SU-DHL-6 (cell line): ENCODE results near the gene RTN4R.

Source experiments
- H2AFZ ChIP-seq: fragments of 200-600 bp; sonication (generic); 2 replicates; pipeline ENCODE4 v1.6.1; 2014; ENCODE audit warnings: low read depth, mild to moderate bottlenecking, moderate library complexity, mixed read lengths, antibody characterized with exemption, low read length; ENCODE audit not compliant: severe bottlenecking
- H3F3A ChIP-seq: fragments of 200-600 bp; shearing (Covaris generic); 2 replicates; pipeline ENCODE4 v1.6.0; 2016; ENCODE audit warnings: antibody characterized with exemption, mild to moderate bottlenecking; ENCODE audit not compliant: insufficient read depth
- H3K27ac ChIP-seq: fragments of 200-600 bp; sonication (generic); 2 replicates; pipeline ENCODE4 v1.5.1; 2016; ENCODE audit warnings: low read depth, mild to moderate bottlenecking, low read length, moderate library complexity, mixed read lengths
- H3K27me3 ChIP-seq: fragments of 200-600 bp; sonication (generic), shearing (Covaris generic); 2 replicates; pipeline ENCODE4 v1.6.0; 2014; ENCODE audit warnings: mild to moderate bottlenecking, low read length
- H3K36me3 ChIP-seq: fragments of 200-600 bp; sonication (generic); 2 replicates; pipeline ENCODE4 v1.6.1; 2014; ENCODE audit warnings: mild to moderate bottlenecking, low read length, mixed read lengths
- H3K4me2 ChIP-seq: fragments of 300-600, 200-600 bp; shearing (Covaris generic), sonication (generic); 2 replicates; pipeline ENCODE4 v1.6.0; 2014; ENCODE audit warnings: low read length, low read depth, mild to moderate bottlenecking; ENCODE audit not compliant: poor library complexity, severe bottlenecking
- H3K4me3 ChIP-seq: fragments of 200-600 bp; sonication (generic); 2 replicates; pipeline ENCODE4 v1.5.1; 2014; ENCODE audit warnings: antibody characterized with exemption, low read length, mild to moderate bottlenecking, mixed read lengths; ENCODE audit not compliant: insufficient read depth, poor library complexity, severe bottlenecking
- H3K79me2 ChIP-seq: fragments of 200-600 bp; sonication (generic); 2 replicates; pipeline ENCODE4 v1.6.1; 2014; ENCODE audit warnings: mild to moderate bottlenecking, low read length, moderate library complexity; ENCODE audit not compliant: insufficient read depth
- H3K9ac ChIP-seq: fragments of 200-600 bp; sonication (generic); 2 replicates; pipeline ENCODE4 v1.7.0; 2014; ENCODE audit warnings: mild to moderate bottlenecking, low read length
- H3K9me2 ChIP-seq: fragments of 200-600 bp; sonication (generic); replicated peaks from 2 replicates; pipeline ENCODE4 v1.6.1; 2014; ENCODE audit warnings: low read length; ENCODE audit not compliant: insufficient read depth
- H3K9me3 ChIP-seq: fragments of 200-600 bp; sonication (generic); 2 replicates; pipeline ENCODE4 v1.6.1; 2014; ENCODE audit warnings: low read length, mixed read lengths; ENCODE audit not compliant: insufficient read depth
- H4K20me1 ChIP-seq: fragments of 200-600 bp; sonication (generic); 2 replicates; pipeline ENCODE4 v1.6.1; 2014; ENCODE audit warnings: low read depth, mild to moderate bottlenecking, antibody characterized with exemption, low read length, moderate library complexity, mixed read lengths
- CTCF ChIP-seq: fragments of 200-600 bp; sonication (generic); IDR thresholded peaks from one replicate; pipeline ENCODE4 v1.5.1; 2017; ENCODE audit warnings: antibody characterized with exemption, mild to moderate bottlenecking, low read length, moderate library complexity; ENCODE audit not compliant: insufficient read depth, poor library complexity, severe bottlenecking
- EZH2phosphoT487 ChIP-seq: fragments of 200-600 bp; sonication (generic), shearing (Covaris generic); conservative IDR thresholded peaks from 2 replicates; pipeline ENCODE4 v1.6.1; 2018; ENCODE audit warnings: mild to moderate bottlenecking, antibody characterized with exemption, low read length, moderate library complexity, mixed read lengths

The RTN4R gene

GRCh38 chr22:20244691-20245576, 23.2 kb downstream of the RTN4R start:
- no peaks in the 10 kb centered on the region for H4K20me1 ChIP-seq
- no peaks in the 10 kb centered on the region for H3K36me3 ChIP-seq
- no peaks in the 10 kb centered on the region for H3K9me2 ChIP-seq
- no peaks in the 10 kb centered on the region for H3F3A ChIP-seq
- TF ChIP-seq CTCF (no peak), EZH2phosphoT487 (no peak)
- H3K27ac ChIP-seq: no peak overlapping the region
- no peak overlapping the region for H2AFZ ChIP-seq
- no peaks in the 10 kb centered on the region for H3K9me3 ChIP-seq
- H3K79me2 ChIP-seq: no peaks in the 10 kb centered on the region
- H3K9ac ChIP-seq: no peak overlapping the region
- H3K4me2 ChIP-seq: no peak overlapping the region
- no peaks in the 10 kb centered on the region for H3K27me3 ChIP-seq
- no peak overlapping the region for H3K4me3 ChIP-seq

- TF ChIP-seq EZH2phosphoT487 (no peak), CTCF (no peak)
- Histone ChIP-seq H3K4me2 (no peak overlapping the region), H2AFZ (no peak overlapping the region), H3K9me2 (no peaks in the 10 kb centered on the region), H4K20me1 (no peaks in the 10 kb centered on the region), H3K79me2 (no peaks in the 10 kb centered on the region), H3K36me3 (no peaks in the 10 kb centered on the region), H3K9me3 (no peaks in the 10 kb centered on the region), H3K27ac (no peak overlapping the region), H3K4me3 (no peak overlapping the region), H3K9ac (no peak overlapping the region), H3K27me3 (no peaks in the 10 kb centered on the region), H3F3A (no peaks in the 10 kb centered on the region)
Measured at GRCh38 chr22:20244250-20244648, 23.9 kb downstream of the RTN4R start.

GRCh38 chr22:20243537-20244249, 24.4 kb downstream of the RTN4R start:
- Histone ChIP-seq H3K4me3 (no peak overlapping the region), H3K9me2 (no peaks in the 10 kb centered on the region), H4K20me1 (no peaks in the 10 kb centered on the region), H3K27me3 (no peaks in the 10 kb centered on the region), H2AFZ (no peak overlapping the region), H3K9ac (no peak overlapping the region), H3K4me2 (no peak overlapping the region), H3K27ac (no peak overlapping the region), H3F3A (no peaks in the 10 kb centered on the region), H3K79me2 (no peaks in the 10 kb centered on the region), H3K36me3 (no peaks in the 10 kb centered on the region), H3K9me3 (no peaks in the 10 kb centered on the region)
- TF ChIP-seq CTCF (no peak), EZH2phosphoT487 (no peak)
